ENCODE results near the gene MFSD12. TPM values are rescaled to one million over a fixed set of nuclear protein-coding genes. Genes with fewer than 3 reads are reported as not detected.

Gene MFSD12
- total RNA-seq, 2 experiments from 2014 or later: 61.0 to 63.5 TPM

Other genes starting within 250 kb of the MFSD12 start
- 10 to 100 TPM; 13.4 to 14.0 TPM for gene NFIC, start 191.0 kb downstream of the MFSD12 start, total RNA-seq
- 1 to 10 TPM; 2.5 to 3.5 TPM for gene SMIM24, start 77.1 kb downstream of the MFSD12 start, total RNA-seq
- gene SMIM44, start 74.1 kb downstream of the MFSD12 start, total RNA-seq: not detected
- gene DOHH, start 56.9 kb downstream of the MFSD12 start, total RNA-seq: 10 to 100 TPM; 14.6 to 16.1 TPM
- 10 to 100 TPM; 72.7 to 81.6 TPM for gene FZR1, start 51.3 kb downstream of the MFSD12 start, total RNA-seq
- gene TEKTIP1, start 18.4 kb downstream of the MFSD12 start, total RNA-seq: 1 to 10 TPM; 8.3 to 9.4 TPM
- gene HMG20B, start 15.4 kb upstream of the MFSD12 start, total RNA-seq: 10 to 100 TPM; 45.0 to 51.2 TPM
- gene GIPC3, start 27.9 kb upstream of the MFSD12 start, total RNA-seq: under 1 TPM; 0.26 to 0.31 TPM
- gene TBXA2R, start 49.3 kb upstream of the MFSD12 start, total RNA-seq: 1 to 10 TPM; 2.6 to 2.8 TPM
- gene CACTIN, start 69.2 kb upstream of the MFSD12 start, total RNA-seq: 10 to 100 TPM; 31.2 to 37.0 TPM
- gene PIP5K1C, start 142.9 kb upstream of the MFSD12 start, total RNA-seq: 10 to 100 TPM; 19.7 to 20.0 TPM
- 1 to 10 TPM; 1.3 TPM for gene TJP3, start 150.8 kb upstream of the MFSD12 start, total RNA-seq
- gene APBA3, start 204.1 kb upstream of the MFSD12 start, total RNA-seq: 10 to 100 TPM; 39.6 to 40.5 TPM
- gene MRPL54, start 205.1 kb upstream of the MFSD12 start, total RNA-seq: 10 to 100 TPM; 66.9 to 71.4 TPM
- gene RAX2, start 214.6 kb upstream of the MFSD12 start, total RNA-seq: not detected
- gene MATK, start 228.8 kb upstream of the MFSD12 start, total RNA-seq: 10 to 100 TPM; 39.9 to 44.0 TPM